Esophagus (tissue), 2 donors: Measurements from ENCODE around the gene KLK12. TPM values are rescaled to one million over a fixed set of nuclear protein-coding genes. Genes with fewer than 3 reads are reported as not detected.

Experiments
- H3K27ac ChIP-seq, 2 donors: one replicate each; pipeline ENCODE4 v1.5.1; 2013; ENCODE audit warnings: low read depth in 2 of 2, mild to moderate bottlenecking in 2 of 2, inconsistent platforms in 1 of 2, low read length in 1 of 2, moderate library complexity in 1 of 2
- H3K27me3 ChIP-seq, 2 donors: one replicate each; pipeline ENCODE4 v1.6.1; 2013; ENCODE audit warnings: low read length in 2 of 2, control low read depth in 1 of 2, mild to moderate bottlenecking in 1 of 2; ENCODE audit not compliant: insufficient read depth in 2 of 2, control insufficient read depth in 1 of 2
- H3K36me3 ChIP-seq, 2 donors: one replicate each; pipeline ENCODE4 v1.6.1; 2013; ENCODE audit warnings: low read length in 1 of 2; ENCODE audit not compliant: control insufficient read depth in 2 of 2, insufficient read depth in 2 of 2
- H3K4me1 ChIP-seq, 2 donors: one replicate each; pipeline ENCODE4 v1.6.1; 2013; ENCODE audit warnings: low read length in 1 of 2; ENCODE audit not compliant: control insufficient read depth in 2 of 2, insufficient read depth in 2 of 2
- H3K4me3 ChIP-seq, 2 donors: one replicate each; pipeline ENCODE4 v1.5.1; 2013; ENCODE audit warnings: low read length in 2 of 2, mild to moderate bottlenecking in 2 of 2, low read depth in 1 of 2, moderate library complexity in 1 of 2
- H3K9me3 ChIP-seq, 2 donors: one replicate each; pipeline ENCODE4 v1.6.1; 2013; ENCODE audit warnings: mild to moderate bottlenecking in 2 of 2, low read depth in 1 of 2, low read length in 1 of 2, moderate library complexity in 1 of 2; ENCODE audit not compliant: control insufficient read depth in 2 of 2, insufficient read depth in 1 of 2
- WGBS, 2 donors: extraction: QIAGEN DNeasy Blood & Tissue Kit; methylation state at CpG; one replicate each; pipeline ENCODE4 v1.1.7; 2013; 5-methylcytosine and 5-hydroxymethylcytosine counted together
- polyA plus RNA-seq, 2 donors: library from polyadenylated mRNA; stranded (reverse); fragments of 200-250 nt; gene quantifications; one replicate each; pipeline ENCODE4 v1.2.3, GENCODE V29; 2013
- donor health status: healthy with polysubstance abuse.
- donor health status: Bipolar disorder and iron deficiency.

KLK12 gene
- polyA plus RNA-seq, 2 donors = 12.4 to 427 TPM

DNA sequence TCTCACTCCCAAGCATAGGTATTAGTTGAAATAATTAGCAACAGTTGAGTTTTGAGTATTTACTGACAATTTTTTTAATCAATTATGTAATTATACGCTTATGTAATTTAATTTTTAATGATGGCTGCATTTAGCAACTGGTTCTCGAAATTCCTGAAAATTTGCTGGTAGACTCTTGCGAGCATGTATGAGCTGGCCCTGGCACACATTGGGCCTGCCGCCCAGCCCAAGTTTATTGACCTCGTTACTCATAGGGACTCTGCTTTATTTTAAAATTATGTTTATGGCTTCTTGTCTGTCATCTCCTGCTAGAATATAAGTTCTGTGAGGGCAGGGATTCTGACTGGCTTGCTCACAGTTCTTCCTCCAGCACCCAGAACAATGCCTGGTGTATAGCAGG, 41.2 kb upstream of the KLK12 start:
- no peak overlapping the region for H3K4me3 ChIP-seq
- no peaks in the 10 kb centered on the region for H3K27me3 ChIP-seq
- 51 to 64% methylated on average over 5 of the region's 5 CpGs for WGBS, 2 donors
- H3K27ac ChIP-seq = peak overlapping the region in 1 of 2 donors; percentile 85
- peaks cover 4 to 8% of the 10 kb centered on the region in 2 donors for H3K4me1 ChIP-seq
- no peaks in the 10 kb centered on the region for H3K9me3 ChIP-seq
- no peaks in the 10 kb centered on the region for H3K36me3 ChIP-seq

DNA sequence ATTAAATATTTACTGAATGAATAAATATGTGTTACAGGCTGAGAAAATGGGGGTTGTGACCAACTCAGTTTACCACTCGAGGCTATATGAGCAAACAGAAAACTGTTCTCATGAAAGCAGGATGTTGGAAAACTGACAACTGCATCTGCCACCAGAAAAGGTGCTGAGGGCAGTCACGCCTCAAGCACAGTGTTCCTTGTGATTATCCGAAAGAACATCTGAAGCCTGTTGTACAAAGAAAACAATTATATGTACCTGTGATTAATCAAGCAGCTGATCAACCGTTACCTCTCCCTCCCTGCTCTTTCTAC, 36.2 kb upstream of the KLK12 start:
- Histone ChIP-seq H3K36me3 (no peaks in the 10 kb centered on the region), H3K4me1 (peaks cover 2 to 17% of the 10 kb centered on the region in 2 donors), H3K4me3 (no peak overlapping the region), H3K27me3 (no peaks in the 10 kb centered on the region), H3K9me3 (no peaks in the 10 kb centered on the region), H3K27ac (peak overlapping the region; percentile 63 to 68)
- 37 to 41% methylated on average over 4 of the region's 4 CpGs for WGBS, 2 donors

DNA sequence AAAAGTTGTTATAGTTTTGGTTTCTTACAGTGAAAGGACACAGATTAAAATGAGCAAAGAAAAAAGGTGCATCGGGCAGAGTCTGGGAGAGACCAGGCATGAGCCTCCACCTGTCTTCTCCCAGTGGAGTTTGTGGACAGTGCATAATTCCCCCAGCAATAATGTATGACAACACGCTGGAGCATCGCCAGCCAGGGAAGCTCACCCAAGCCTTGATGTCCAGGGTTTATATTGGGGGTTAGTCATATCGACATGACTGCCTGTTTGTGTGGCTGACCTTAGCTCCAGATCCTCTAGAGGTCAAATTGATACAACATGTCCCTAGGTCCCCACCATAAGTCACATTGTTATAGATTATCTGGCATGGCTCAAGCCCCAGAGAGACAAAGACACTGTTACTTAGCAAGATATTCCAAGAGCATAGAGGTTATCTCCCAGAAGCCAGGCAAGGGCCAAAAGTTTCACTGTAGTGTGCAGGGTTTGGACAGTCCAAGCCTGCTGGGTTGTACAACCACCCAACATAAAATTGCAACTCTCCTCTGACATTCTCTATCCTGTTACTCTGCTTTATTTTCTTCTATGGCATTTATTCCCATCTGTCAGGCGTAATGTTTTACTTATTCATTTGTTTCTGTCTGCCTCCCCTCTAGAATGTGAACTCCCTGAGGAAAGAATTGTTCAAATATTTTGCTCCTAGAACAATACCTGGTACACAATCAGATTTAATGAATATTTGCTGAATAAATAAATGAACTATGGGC, 35.7 kb upstream of the KLK12 start:
- H3K4me1 ChIP-seq = peaks cover 2 to 22% of the 10 kb centered on the region in 2 donors
- H3K4me3 ChIP-seq = no peak overlapping the region
- H3K9me3 ChIP-seq = no peaks in the 10 kb centered on the region
- H3K36me3 ChIP-seq = no peaks in the 10 kb centered on the region
- H3K27ac ChIP-seq = peak overlapping the region; percentile 2 to 73
- H3K27me3 ChIP-seq = no peaks in the 10 kb centered on the region
- WGBS, 2 donors = 68 to 80% methylated on average over 5 of the region's 5 CpGs

DNA sequence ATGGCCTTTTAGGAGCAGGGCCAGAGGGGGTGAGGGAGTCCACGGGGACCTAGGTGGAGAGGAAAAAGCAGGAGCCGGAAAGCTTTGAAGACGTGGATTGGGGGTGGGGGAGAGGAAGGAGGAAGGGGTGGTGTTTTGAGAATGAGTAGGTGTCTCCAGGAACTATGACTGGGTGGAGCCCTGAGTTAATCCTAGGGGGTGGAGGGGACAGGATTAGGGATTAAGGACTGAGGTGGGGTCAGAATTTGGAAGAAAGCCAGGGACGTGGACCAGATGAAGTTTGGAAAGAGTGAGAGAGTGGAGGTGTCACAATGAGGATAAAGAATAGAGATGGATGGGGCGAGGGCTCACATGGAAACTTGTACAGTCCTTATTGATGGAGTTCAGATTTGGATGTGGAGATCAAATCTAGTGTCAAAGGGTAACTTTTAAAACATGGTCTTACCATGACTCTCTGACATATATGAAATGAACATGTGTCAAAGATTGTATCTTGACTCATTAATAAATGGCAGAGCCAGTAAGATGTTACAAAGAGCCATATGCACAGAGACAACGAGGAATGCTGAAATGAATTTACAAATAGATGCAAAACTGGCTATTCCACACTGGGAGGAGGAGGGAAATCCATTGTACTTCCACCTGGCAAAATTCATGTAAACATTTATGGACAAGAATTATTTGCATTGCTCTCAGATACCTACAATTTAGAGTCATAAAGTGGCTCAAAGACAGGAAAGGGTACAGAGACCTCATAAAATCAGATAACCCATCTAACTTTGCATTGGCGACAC, 31.8 kb upstream of the KLK12 start:
- Histone ChIP-seq H3K27me3 (no peaks in the 10 kb centered on the region), H3K27ac (peak overlapping the region; percentile 88 to 91), H3K4me3 (no peak overlapping the region), H3K4me1 (peaks cover 2 to 26% of the 10 kb centered on the region in 2 donors), H3K36me3 (no peaks in the 10 kb centered on the region), H3K9me3 (peaks cover 0 to 3% of the 10 kb centered on the region in 2 donors)
- 58 to 60% methylated on average over 7 of the region's 7 CpGs for WGBS, 2 donors

DNA sequence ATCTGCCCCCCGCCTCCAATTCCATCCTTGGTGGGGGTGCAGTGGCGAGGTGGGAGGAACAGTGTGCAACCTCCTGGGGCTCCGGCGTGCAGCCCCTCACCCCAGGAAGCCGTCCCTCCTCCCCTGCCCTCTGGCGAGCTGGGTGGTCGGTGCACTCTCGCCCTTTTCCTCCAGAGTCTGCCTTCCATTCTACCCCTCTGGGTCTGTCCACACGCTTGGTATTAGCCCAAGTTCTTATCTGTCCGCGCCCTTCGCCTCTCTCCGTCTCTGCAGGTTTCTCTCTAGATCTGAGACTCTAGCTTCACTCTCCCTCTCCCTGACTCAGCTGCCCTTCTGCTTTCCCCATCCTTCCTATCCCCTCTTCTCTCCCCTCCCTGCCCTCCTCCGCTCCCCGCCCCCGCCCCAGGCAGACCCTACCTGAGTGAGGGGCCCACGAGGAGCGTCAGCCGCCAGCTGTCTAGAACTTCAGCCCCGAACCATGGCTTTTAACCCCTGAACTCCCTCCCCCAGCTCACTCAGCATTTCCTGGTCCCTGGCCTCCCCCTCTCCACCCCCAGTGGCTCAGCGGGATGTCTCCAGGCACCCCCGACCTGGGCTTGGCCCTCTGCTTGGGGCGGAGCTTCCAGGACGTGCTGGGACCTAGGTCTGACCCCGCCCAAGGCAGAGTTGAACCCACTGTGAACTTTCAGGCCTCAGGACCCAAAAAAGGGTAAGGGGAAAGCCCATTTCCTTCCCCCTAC, 30.6 kb upstream of the KLK12 start:
- Histone ChIP-seq H3K4me3 (peak overlapping the region; percentile 49 to 56), H3K36me3 (no peaks in the 10 kb centered on the region), H3K27me3 (no peaks in the 10 kb centered on the region), H3K27ac (peak overlapping the region; percentile 88 to 91), H3K9me3 (peaks cover 0 to 3% of the 10 kb centered on the region in 2 donors), H3K4me1 (peaks cover 2 to 26% of the 10 kb centered on the region in 2 donors)
- 9 to 13% methylated on average over 24 to 25 of the region's 25 CpGs for WGBS, 2 donors

DNA sequence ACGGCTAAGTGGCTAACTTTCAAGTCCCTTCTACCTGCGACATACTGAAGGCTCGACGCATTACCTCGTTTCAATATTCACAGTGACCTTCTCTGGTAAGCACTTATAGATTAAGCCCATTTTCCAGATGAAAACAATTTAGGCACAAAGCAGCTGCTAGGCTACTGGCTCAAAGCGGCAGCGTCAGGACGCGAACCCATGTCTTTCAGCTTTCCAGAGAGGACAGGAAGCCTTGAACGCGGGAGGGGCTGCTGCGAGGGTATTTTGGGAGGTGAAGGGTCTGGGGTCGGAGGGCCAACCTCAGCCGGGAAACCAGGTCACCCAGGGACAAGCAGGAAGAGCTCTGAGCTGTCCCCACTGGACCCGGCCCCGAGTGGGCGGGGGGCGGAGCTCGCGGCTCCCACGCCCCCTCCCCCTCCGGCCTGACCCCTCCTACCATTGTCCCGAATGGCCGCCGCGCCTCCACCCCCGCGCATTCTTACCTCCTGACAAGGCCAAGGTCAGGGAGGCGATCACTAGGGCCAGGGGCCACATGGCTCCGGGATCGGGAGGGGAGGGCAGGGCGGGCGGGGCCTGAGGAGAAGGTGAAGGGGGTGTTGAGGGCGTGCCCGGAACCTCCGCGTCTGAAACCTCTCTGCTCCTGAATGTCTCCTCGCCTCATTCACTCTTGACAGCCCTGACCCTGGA, 29.9 kb upstream of the KLK12 start, which contains the start of gene KLK13:
TSS of gene KLK13 (minus strand) at position 559 of the 687 bp plus-strand sequence. CDS start at position 534, 25 bp downstream.
- Histone ChIP-seq H3K27me3 (no peaks in the 10 kb centered on the region), H3K4me1 (peaks cover 2 to 24% of the 10 kb centered on the region in 2 donors), H3K27ac (peak within 1 kb of the TSS; percentile 88 to 91), H3K9me3 (peaks cover 0 to 3% of the 10 kb centered on the region in 2 donors), H3K4me3 (peak within 1 kb of the TSS; percentile 49 to 56), H3K36me3 (peaks cover 0 to under 1% of the 10 kb centered on the region in 2 donors)
- WGBS, 2 donors = 15 to 22% methylated on average over 31 to 38 of the region's 38 CpGs

DNA sequence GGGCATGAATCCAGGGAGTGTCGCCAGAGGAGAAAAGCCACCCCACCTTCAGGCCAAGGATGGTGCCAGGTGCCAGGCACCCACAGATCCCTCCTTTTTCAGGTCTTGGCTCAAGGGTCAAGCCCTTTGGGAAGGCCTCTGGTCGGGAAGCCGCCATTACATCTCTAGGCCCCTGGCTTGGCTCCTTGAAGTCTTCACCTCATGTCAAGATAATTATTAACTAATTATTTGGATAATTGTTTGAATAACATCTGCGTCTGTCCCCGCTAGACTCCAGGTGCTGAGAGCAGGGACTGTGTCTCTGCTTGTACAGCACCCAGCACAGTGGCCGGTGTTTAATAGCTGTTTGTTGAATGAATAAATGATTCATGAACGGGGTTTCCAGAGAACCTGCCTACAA, 28.9 kb upstream of the KLK12 start:
- peak overlapping the region; percentile 88 to 91 for H3K27ac ChIP-seq
- H3K4me3 ChIP-seq = peak overlapping the region in 1 of 2 donors; percentile 49
- peaks cover 2 to 20% of the 10 kb centered on the region in 2 donors for H3K4me1 ChIP-seq

DNA sequence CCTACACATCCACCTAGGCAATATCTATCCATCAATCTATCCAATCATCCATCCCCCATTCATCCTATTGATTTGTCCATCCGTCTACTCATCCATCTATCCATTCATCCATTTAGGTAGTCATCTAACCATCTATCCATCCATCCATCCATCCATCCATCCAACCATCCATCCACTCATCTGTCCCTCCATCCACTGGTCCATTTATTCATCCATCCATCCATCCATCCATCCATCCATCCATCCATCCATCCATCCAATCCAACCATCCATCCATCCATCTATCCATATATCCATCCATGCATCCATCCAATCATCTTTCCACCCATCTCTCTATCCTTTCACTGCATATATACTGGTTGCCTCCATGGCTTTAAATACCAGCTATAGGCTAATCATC, 26.2 kb upstream of the KLK12 start:
- Histone ChIP-seq H3K4me3 (no peak overlapping the region), H3K36me3 (peaks cover 0 to 12% of the 10 kb centered on the region in 2 donors), H3K27me3 (no peaks in the 10 kb centered on the region), H3K27ac (no peak overlapping the region), H3K9me3 (peaks cover 0 to 3% of the 10 kb centered on the region in 2 donors), H3K4me1 (peaks cover 0 to 9% of the 10 kb centered on the region in 2 donors)
- WGBS, 2 donors = 0 to 29% methylated on average over 1 of the region's 1 CpG

More for the DNA sequence above, 28.9 kb upstream of the KLK12 start:
- 49 to 68% methylated on average over 7 of the region's 7 CpGs for WGBS, 2 donors
- no peaks in the 10 kb centered on the region for H3K27me3 ChIP-seq
- H3K9me3 ChIP-seq = peaks cover 0 to 3% of the 10 kb centered on the region in 2 donors
- peaks cover 0 to 2% of the 10 kb centered on the region in 2 donors for H3K36me3 ChIP-seq

DNA sequence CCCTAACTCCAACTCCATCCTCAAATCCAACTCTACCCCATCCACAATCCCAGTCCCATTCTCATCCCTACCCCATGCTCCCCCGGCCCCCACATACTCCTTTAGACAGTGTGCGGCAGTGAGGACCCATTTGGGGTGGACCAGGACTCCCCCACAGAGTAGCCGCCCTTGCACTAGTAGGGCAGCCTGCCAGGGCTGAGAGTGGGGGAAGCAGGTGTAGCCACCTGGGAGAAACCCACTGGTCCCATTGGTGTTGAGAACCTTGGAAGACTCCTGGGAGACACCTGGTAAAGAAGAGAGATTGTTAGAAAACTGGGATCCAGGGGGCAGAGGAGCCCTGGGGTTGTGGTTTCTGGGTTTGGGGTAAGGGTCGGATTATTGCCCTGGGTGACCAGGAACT, 25.5 kb upstream of the KLK12 start:
- peaks cover 0 to 12% of the 10 kb centered on the region in 2 donors for H3K36me3 ChIP-seq
- H3K4me1 ChIP-seq = peaks cover 0 to 3% of the 10 kb centered on the region in 2 donors
- WGBS, 2 donors = 68 to 74% methylated on average over 4 of the region's 4 CpGs
- H3K27me3 ChIP-seq = no peaks in the 10 kb centered on the region
- no peak overlapping the region for H3K4me3 ChIP-seq
- H3K27ac ChIP-seq = peak overlapping the region in 1 of 2 donors; percentile 63
- H3K9me3 ChIP-seq = peaks cover 0 to 3% of the 10 kb centered on the region in 2 donors
